ENCODE data around the gene TASP1. TPM values are rescaled to one million over a fixed set of nuclear protein-coding genes. Genes with fewer than 3 reads are reported as not detected.

The TASP1 gene
- total RNA-seq, 6 experiments from 2014 or later = 2.5 to 6.1 (median 4.3) TPM

GRCh38 chr20:13452470-13453124, 186.1 kb downstream of the TASP1 start:
- 16% methylated on average over 3 of the region's 3 CpGs for WGBS (ENCODE audit: insufficient coverage, low coverage, low lambda C conversion rate, missing lambda C conversion rate)
- Histone ChIP-seq H3K27ac (peak overlapping the region in 1 of 3 donors; percentile 27), H3K4me1 (peaks cover 0 to 55% (median 14%) of the 10 kb centered on the region in 4 donors), H3K27me3 (no peaks in the 10 kb centered on the region), H3K36me3 (no peaks in the 10 kb centered on the region), H3K4me3 (no peak overlapping the region), H3K9me3 (no peaks in the 10 kb centered on the region)
- intact Hi-C loops (cut with DNase I) = no loop called here
- ATAC-seq = peak; percentile 83 to 95 (median 90)
- peak; percentile 50 to 90 (median 55) for DNase-seq
- TF ChIP-seq CTCF (IDR thresholded peaks at IDR 0.05) (no peak), POLR2A (IDR thresholded peaks at IDR 0.05) (no peak)

- Histone ChIP-seq H3K4me1 (peaks cover 0 to 34% (median 7%) of the 10 kb centered on the region in 4 donors), H3K36me3 (no peaks in the 10 kb centered on the region), H3K9me3 (no peaks in the 10 kb centered on the region), H3K27ac (no peak overlapping the region), H3K27me3 (no peaks in the 10 kb centered on the region), H3K4me3 (no peak overlapping the region)
- DNase-seq (no peak), ATAC-seq (no peak)
- intact Hi-C loops (cut with DNase I) = no loop called here
- no peak for TF ChIP-seq CTCF (IDR thresholded peaks at IDR 0.05)
- TF ChIP-seq POLR2A (IDR thresholded peaks at IDR 0.05) = no peak
- WGBS (ENCODE audit: insufficient coverage, low coverage, low lambda C conversion rate, missing lambda C conversion rate) = 85% methylated on average over 3 of the region's 3 CpGs
Observed at GRCh38 chr20:13449868-13450434, 188.8 kb downstream of the TASP1 start.

- intact Hi-C loops (cut with DNase I) = no loop called here
- Histone ChIP-seq H3K27me3 (no peaks in the 10 kb centered on the region), H3K4me1 (peaks cover 0 to 15% (median 4%) of the 10 kb centered on the region in 4 donors), H3K9me3 (no peaks in the 10 kb centered on the region), H3K27ac (no peak overlapping the region), H3K36me3 (no peaks in the 10 kb centered on the region), H3K4me3 (no peak overlapping the region)
- DNase-seq (no peak), ATAC-seq (peak in 1 of 4 donors; percentile 70)
- no peak for TF ChIP-seq POLR2A (IDR thresholded peaks at IDR 0.05)
- TF ChIP-seq CTCF (IDR thresholded peaks at IDR 0.05) = no peak
Observed at GRCh38 chr20:13447385-13448180, 191.1 kb downstream of the TASP1 start.

GRCh38 chr20:13443690-13444089, 195.0 kb downstream of the TASP1 start:
- TF ChIP-seq POLR2A (IDR thresholded peaks at IDR 0.05) (no peak), CTCF (IDR thresholded peaks at IDR 0.05) (no peak)
- no peak overlapping the region for H3K4me3 ChIP-seq
- no peak overlapping the region for H3K27ac ChIP-seq
- no peaks in the 10 kb centered on the region for H3K36me3 ChIP-seq
- ATAC-seq (no peak), DNase-seq (no peak)
- H3K4me1 ChIP-seq = peaks cover 0 to 4% (median under 1%) of the 10 kb centered on the region in 4 donors
- H3K9me3 ChIP-seq = no peaks in the 10 kb centered on the region
- no peaks in the 10 kb centered on the region for H3K27me3 ChIP-seq
- intact Hi-C loops (cut with DNase I) = no loop called here
- WGBS (ENCODE audit: insufficient coverage, low coverage, low lambda C conversion rate, missing lambda C conversion rate) = 87% methylated on average over 2 of the region's 2 CpGs
